AG09309 (cell line): ENCODE measurements around the gene REXO2.

Source experiments
- DNase-seq: peaks from one replicate; pipeline ENCODE4 v3.0.0-alpha.2; 2010; ENCODE audit warnings: low read depth
- H3K4me3 ChIP-seq: 2 replicates; pipeline ENCODE4 v1.5.1; 2011; ENCODE audit warnings: mild to moderate bottlenecking, low read depth, low read length, moderate library complexity; ENCODE audit not compliant: control insufficient read depth
- CTCF ChIP-seq: IDR thresholded peaks from 2 replicates; pipeline ENCODE4 v1.5.1; 2011; ENCODE audit warnings: mild to moderate bottlenecking, low read depth, low read length, inconsistent platforms; ENCODE audit not compliant: insufficient read depth, control insufficient read depth; ENCODE audit errors: missing control alignments

The REXO2 gene

GRCh38 chr11:114448749-114449482, 9.6 kb downstream of the REXO2 start:
- no peak for TF ChIP-seq CTCF
- DNase-seq, result no peak

GRCh38 chr11:114449845-114450244, 10.6 kb downstream of the REXO2 start:
- TF ChIP-seq CTCF, result no peak
- no peak for DNase-seq
- H3K4me3 ChIP-seq, result no peak overlapping the region

More at GRCh38 chr11:114448749-114449482, 9.6 kb downstream of the REXO2 start:
- H3K4me3 ChIP-seq, result no peak overlapping the region

- no peak for TF ChIP-seq CTCF
- DNase-seq, result no peak
These were observed 13.1 kb downstream of the REXO2 start for GRCh38 chr11:114452399-114452798.

GRCh38 chr11:114463999-114464398, 24.7 kb downstream of the REXO2 start:
- no peak for TF ChIP-seq CTCF
- H3K4me3 ChIP-seq, result no peak overlapping the region
- DNase-seq, result no peak

More at GRCh38 chr11:114452399-114452798, 13.1 kb downstream of the REXO2 start:
- H3K4me3 ChIP-seq, result no peak overlapping the region

- TF ChIP-seq CTCF, result no peak
- DNase-seq, result no peak
- no peak overlapping the region for H3K4me3 ChIP-seq
These were observed 27.5 kb downstream of the REXO2 start for GRCh38 chr11:114466742-114467141.

GRCh38 chr11:114472661-114473060, 33.4 kb downstream of the REXO2 start:
- no peak for DNase-seq
- TF ChIP-seq CTCF, result no peak
- H3K4me3 ChIP-seq, result no peak overlapping the region

GRCh38 chr11:114478001-114478410, 38.7 kb downstream of the REXO2 start:
- no peak overlapping the region for H3K4me3 ChIP-seq
- no peak for DNase-seq
- TF ChIP-seq CTCF, result no peak
